Measurements from ENCODE around the gene LUZP2. TPM values are rescaled to one million over a fixed set of nuclear protein-coding genes. Genes with fewer than 3 reads are reported as not detected.

The LUZP2 gene
- total and polyA plus RNA-seq, 2 donors (not counting 1 experiment from before 2014, with no cell fraction given) = not detected

- no peak overlapping the region for H3K9ac ChIP-seq (ENCODE audit: low read length)
- no peaks in the 10 kb centered on the region for H3K27me3 Mint-ChIP-seq
- TF ChIP-seq EZH2 (IDR thresholded peaks at IDR 0.05; ENCODE audit: borderline replicate concordance, insufficient read depth, low read depth, low read length, poor library complexity, severe bottlenecking) (no peak), CTCF (IDR thresholded peaks at IDR 0.05) (no peak)
- no peaks in the 10 kb centered on the region for H3K27me3 ChIP-seq (replicated peaks in 1 of 4; ENCODE audit: control extremely low read depth in 1 of 4, control insufficient read depth in 3 of 4, insufficient read depth in 4 of 4, low read length in 3 of 4)
- no peak overlapping the region for H3K4me2 ChIP-seq (replicated peaks; ENCODE audit: low read depth, low read length, poor library complexity, severe bottlenecking)
- intact Hi-C loops (cut with micrococcal nuclease) = no loop called here
- no peak overlapping the region for H2AFZ ChIP-seq (ENCODE audit: insufficient read depth, low read depth, low read length, poor library complexity, severe bottlenecking)
- no peaks in the 10 kb centered on the region for H4K20me1 ChIP-seq (ENCODE audit: control insufficient read depth, insufficient read depth, low read length, poor library complexity, severe bottlenecking)
- no peaks in the 10 kb centered on the region for H3K79me2 ChIP-seq (ENCODE audit: control insufficient read depth, insufficient read depth, low read length)
- DNase-seq = no peak
- no peaks in the 10 kb centered on the region for H3K9me3 Mint-ChIP-seq (ENCODE audit: insufficient read depth)
- H3K4me1 ChIP-seq (ENCODE audit: control insufficient read depth in 2 of 2, insufficient read depth in 2 of 2, low read length in 2 of 2) = no peaks in the 10 kb centered on the region
- no peak overlapping the region for H3K27ac ChIP-seq (ENCODE audit: low read length in 2 of 2)
- no peak for ATAC-seq (ENCODE audit: low read depth)
- H3K4me3 ChIP-seq (ENCODE audit: control extremely low read depth in 1 of 5, extremely low read depth in 1 of 5, insufficient read depth in 1 of 5, low read depth in 2 of 5, low read length in 4 of 5) = no peak overlapping the region
- H3K9me3 ChIP-seq (ENCODE audit: control extremely low read depth in 1 of 3, control insufficient read depth in 2 of 3, insufficient read depth in 1 of 3, low read length in 2 of 3) = no peaks in the 10 kb centered on the region
- ChIA-PET CTCF (no interaction called here), POLR2A (no interaction called here)
- H3K4me1 Mint-ChIP-seq = no peaks in the 10 kb centered on the region
- H3K36me3 ChIP-seq (replicated peaks in 1 of 2; ENCODE audit: control extremely low read depth in 1 of 2, control insufficient read depth in 1 of 2, extremely low read depth in 1 of 2, insufficient read depth in 2 of 2, low read length in 1 of 2) = no peaks in the 10 kb centered on the region
- H3K4me3 Mint-ChIP-seq = no peak overlapping the region
- H3K27ac Mint-ChIP-seq = no peak overlapping the region
Observed at GRCh38 chr11:24587635-24588034, 90.8 kb downstream of the LUZP2 start.

- Histone ChIP-seq H2AFZ (ENCODE audit: insufficient read depth, low read depth, low read length, poor library complexity, severe bottlenecking) (no peak overlapping the region), H3K4me2 (replicated peaks; ENCODE audit: low read depth, low read length, poor library complexity, severe bottlenecking) (no peak overlapping the region), H3K79me2 (ENCODE audit: control insufficient read depth, insufficient read depth, low read length) (no peaks in the 10 kb centered on the region), H3K36me3 (replicated peaks in 1 of 2; ENCODE audit: control extremely low read depth in 1 of 2, control insufficient read depth in 1 of 2, extremely low read depth in 1 of 2, insufficient read depth in 2 of 2, low read length in 1 of 2) (no peaks in the 10 kb centered on the region), H3K4me3 (ENCODE audit: control extremely low read depth in 1 of 5, extremely low read depth in 1 of 5, insufficient read depth in 1 of 5, low read depth in 2 of 5, low read length in 4 of 5) (no peak overlapping the region), H4K20me1 (ENCODE audit: control insufficient read depth, insufficient read depth, low read length, poor library complexity, severe bottlenecking) (no peaks in the 10 kb centered on the region), H3K9me3 (ENCODE audit: control extremely low read depth in 1 of 3, control insufficient read depth in 2 of 3, insufficient read depth in 1 of 3, low read length in 2 of 3) (no peaks in the 10 kb centered on the region), H3K27me3 (replicated peaks in 1 of 4; ENCODE audit: control extremely low read depth in 1 of 4, control insufficient read depth in 3 of 4, insufficient read depth in 4 of 4, low read length in 3 of 4) (no peaks in the 10 kb centered on the region), H3K4me1 (ENCODE audit: control insufficient read depth in 2 of 2, insufficient read depth in 2 of 2, low read length in 2 of 2) (no peaks in the 10 kb centered on the region), H3K9ac (ENCODE audit: low read length) (no peak overlapping the region), H3K27ac (ENCODE audit: low read length in 2 of 2) (no peak overlapping the region)
- DNase-seq (no peak), ATAC-seq (ENCODE audit: low read depth) (no peak)
- H3K27ac Mint-ChIP-seq = no peak overlapping the region
- no peaks in the 10 kb centered on the region for H3K4me1 Mint-ChIP-seq
- intact Hi-C loops (cut with micrococcal nuclease) = no loop called here
- H3K9me3 Mint-ChIP-seq (ENCODE audit: insufficient read depth) = no peaks in the 10 kb centered on the region
- TF ChIP-seq CTCF (IDR thresholded peaks at IDR 0.05) (no peak), EZH2 (IDR thresholded peaks at IDR 0.05; ENCODE audit: borderline replicate concordance, insufficient read depth, low read depth, low read length, poor library complexity, severe bottlenecking) (no peak)
- 88% methylated on average over 2 of the region's 3 CpGs for WGBS (ENCODE audit: insufficient coverage)
- ChIA-PET POLR2A (no interaction called here), CTCF (no interaction called here)
- H3K27me3 Mint-ChIP-seq = no peaks in the 10 kb centered on the region
- no peak overlapping the region for H3K4me3 Mint-ChIP-seq
Observed at GRCh38 chr11:24588081-24588480, 91.2 kb downstream of the LUZP2 start.
